Left lung (tissue), 10 donors: ENCODE results near the gene HCN4. TPM values are rescaled to one million over a fixed set of nuclear protein-coding genes. Genes with fewer than 3 reads are reported as not detected.

Source experiments
- ATAC-seq: fragments of 200-7000 bp; cut with Tn5 transposase; one replicate; pipeline ENCODE4 v1.9.1; 2020; ENCODE audit warnings: moderate library complexity
- DNase-seq, 4 donors: peaks; one replicate each; pipeline ENCODE4 v3.0.0-alpha.2; 2013 to 2020
- H3K27ac ChIP-seq, 2 donors: fragments of 200-600 bp; sonication (generic) in 1 of 2; one replicate each; pipeline versions ENCODE4 v1.5.0 to v1.8.0; 2020 to 2021
- H3K27me3 ChIP-seq, 2 donors: fragments of 200-600 bp; sonication (generic) in 1 of 2; one replicate each; pipeline versions ENCODE4 v1.5.0 to v1.8.0; 2020 to 2021
- H3K36me3 ChIP-seq, 2 donors: fragments of 200-600 bp; sonication (generic) in 1 of 2; one replicate each; pipeline versions ENCODE4 v1.5.0 to v1.8.0; 2020 to 2021
- H3K4me1 ChIP-seq, 2 donors: fragments of 200-600 bp; one replicate each; pipeline ENCODE4 v1.8.0; 2021
- H3K4me3 ChIP-seq, 2 donors: fragments of 200-600 bp; sonication (generic) in 1 of 2; one replicate each; pipeline versions ENCODE4 v1.5.0 to v1.8.0; 2020 to 2021; ENCODE audit warnings: mild to moderate bottlenecking in 1 of 2
- H3K9me3 ChIP-seq, 2 donors: fragments of 200-600 bp; sonication (generic) in 1 of 2; one replicate each; pipeline versions ENCODE4 v1.5.0 to v1.8.0; 2020 to 2021
- CTCF ChIP-seq, 2 donors: fragments of 200-600 bp; sonication (generic) in 1 of 2; IDR thresholded peaks; one replicate each; pipeline versions ENCODE4 v1.5.0 to v1.8.0; 2021; ENCODE audit warnings: antibody characterized with exemption in 2 of 2
- intact Hi-C, 2 donors: fragments of 100-400 bp; cut with DNase I; formaldehyde crosslinking; loops; one replicate each; pipeline versions ENCODE4 v1.11.2 to v1.14.2; 2022
- polyA plus RNA-seq, 6 donors: library from polyadenylated mRNA; unstranded; fragments of 120-200 nt; gene quantifications; one replicate each; pipeline ENCODE4 v1.2.1, GENCODE V29; 2013; ENCODE audit not compliant: insufficient read length in 6 of 6
- total RNA-seq, 2 donors: library from RNA; stranded (reverse); fragmentation: NEBNext Ultra II Directional; extraction: Animal tissue kit (Norgen Biotek cat#: 25700); gene quantifications; one replicate each; pipeline ENCODE4 v1.2.1, GENCODE V29; 2021
- donor health status: DM: no; HTN: yes; CAD: no.
- donor health status: DM: no; HTN: no; CAD: no.

HCN4 gene
- total and polyA plus RNA-seq, 8 donors, result 0.09 to 0.27 (median 0.18) TPM

GRCh38 chr15:73386886-73387506 is 18.2 kb upstream of the HCN4 start:
- H3K27ac ChIP-seq, result no peak overlapping the region

DNA sequence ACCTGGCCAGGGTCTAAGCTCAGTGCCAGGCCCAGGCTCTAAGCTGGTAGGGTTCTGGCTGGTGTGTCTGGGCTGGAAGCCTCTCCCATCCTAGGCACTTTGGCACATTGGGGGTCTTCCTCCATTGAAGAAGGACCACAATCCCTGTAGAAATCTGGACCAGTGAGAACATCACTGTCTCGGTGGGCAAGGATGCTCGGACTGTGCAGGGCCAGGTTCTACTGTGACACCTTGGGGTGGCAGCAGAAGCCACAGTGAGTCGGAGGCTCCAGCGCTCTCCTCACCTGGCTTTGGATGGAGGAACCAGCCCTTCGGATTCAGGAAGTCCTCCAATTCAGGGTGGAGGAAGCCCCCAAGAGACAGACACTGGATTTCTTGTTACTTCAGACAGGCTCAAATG is 17.5 kb upstream of the HCN4 start:
- no peak for ATAC-seq
- Histone ChIP-seq H3K36me3 (no peaks in the 10 kb centered on the region), H3K27me3 (peaks cover 0 to 51% of the 10 kb centered on the region in 2 donors), H3K4me3 (no peak overlapping the region), H3K4me1 (no peaks in the 10 kb centered on the region), H3K27ac (no peak overlapping the region), H3K9me3 (no peaks in the 10 kb centered on the region)
- DNase-seq, result no peak
- intact Hi-C loops, result no loop called here
- TF ChIP-seq CTCF (IDR thresholded peaks at IDR 0.05), result no peak

More at GRCh38 chr15:73386886-73387506, 18.2 kb upstream of the HCN4 start:
- H3K4me1 ChIP-seq, result no peaks in the 10 kb centered on the region
- ATAC-seq, result no peak
- no peak for DNase-seq
- no peaks in the 10 kb centered on the region for H3K9me3 ChIP-seq
- no peak overlapping the region for H3K4me3 ChIP-seq
- no peak for TF ChIP-seq CTCF (IDR thresholded peaks at IDR 0.05)
- H3K27me3 ChIP-seq, result peaks cover 0 to 44% of the 10 kb centered on the region in 2 donors
- no peaks in the 10 kb centered on the region for H3K36me3 ChIP-seq
- intact Hi-C loops, result no loop called here

- no peak overlapping the region for H3K27ac ChIP-seq
- H3K4me3 ChIP-seq, result no peak overlapping the region
- H3K4me1 ChIP-seq, result no peaks in the 10 kb centered on the region
- H3K9me3 ChIP-seq, result peaks cover 0 to 7% of the 10 kb centered on the region in 2 donors
- DNase-seq (no peak), ATAC-seq (no peak)
- peaks cover 0 to 62% of the 10 kb centered on the region in 2 donors for H3K27me3 ChIP-seq
- TF ChIP-seq CTCF (IDR thresholded peaks at IDR 0.05), result no peak
- H3K36me3 ChIP-seq, result no peaks in the 10 kb centered on the region
- intact Hi-C loops, result no loop called here
These were observed 16.4 kb upstream of the HCN4 start for GRCh38 chr15:73385205-73385604.

DNA sequence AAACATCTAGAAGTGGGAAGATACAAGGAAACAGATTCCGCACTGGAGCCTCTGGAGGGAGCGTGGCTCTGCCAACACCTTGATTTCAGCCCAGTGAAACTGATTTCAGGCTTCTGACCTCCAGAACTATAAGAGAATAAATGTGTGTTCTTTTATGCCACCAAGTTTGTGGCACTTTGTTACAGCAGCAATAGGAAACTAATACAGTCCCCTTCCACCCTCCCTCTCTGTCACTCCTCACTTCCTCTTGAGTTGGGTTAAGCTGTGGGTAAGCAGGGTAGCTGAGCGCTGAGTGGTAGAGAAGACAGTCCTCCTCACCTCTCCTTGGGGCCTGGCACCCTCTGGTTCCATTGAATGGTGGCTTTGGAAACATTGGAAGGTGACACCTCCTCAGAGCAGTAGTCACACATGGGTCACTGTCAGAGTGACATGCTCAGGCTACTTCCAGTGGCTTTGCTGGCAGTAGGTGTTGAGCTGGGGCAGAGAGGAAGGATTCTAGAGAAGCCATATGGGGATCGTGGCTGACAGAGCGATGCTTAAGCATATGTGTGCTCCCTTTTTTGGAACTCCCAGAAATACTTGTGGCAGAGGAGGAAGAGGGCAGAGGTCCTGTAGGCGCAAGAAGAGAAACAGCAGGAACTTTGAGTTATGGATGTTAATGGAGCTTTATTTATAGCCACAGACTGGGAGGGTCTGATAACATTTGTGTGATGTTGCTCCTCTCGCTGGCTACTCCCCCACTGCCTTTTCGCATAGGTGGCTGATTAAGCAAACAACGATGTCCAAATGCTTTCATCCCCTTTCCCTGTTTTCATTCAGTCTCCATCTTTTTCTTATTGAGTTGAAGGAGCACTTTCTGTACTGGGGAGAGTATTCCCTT is 14.8 kb upstream of the HCN4 start:
- no peaks in the 10 kb centered on the region for H3K36me3 ChIP-seq
- H3K27ac ChIP-seq, result no peak overlapping the region
- DNase-seq (no peak), ATAC-seq (no peak)
- H3K4me1 ChIP-seq, result no peaks in the 10 kb centered on the region
- no peak for TF ChIP-seq CTCF (IDR thresholded peaks at IDR 0.05)
- intact Hi-C loops, result no loop called here
- no peak overlapping the region for H3K4me3 ChIP-seq
- H3K27me3 ChIP-seq, result peaks cover 0 to 63% of the 10 kb centered on the region in 2 donors
- H3K9me3 ChIP-seq, result peaks cover 0 to 7% of the 10 kb centered on the region in 2 donors

- no peak for ATAC-seq
- TF ChIP-seq CTCF (IDR thresholded peaks at IDR 0.05), result no peak
- H3K27ac ChIP-seq, result no peak overlapping the region
- H3K27me3 ChIP-seq, result peaks cover 0 to 53% of the 10 kb centered on the region in 2 donors
- no peak for DNase-seq
- H3K9me3 ChIP-seq, result peaks cover 0 to 7% of the 10 kb centered on the region in 2 donors
- H3K36me3 ChIP-seq, result no peaks in the 10 kb centered on the region
- H3K4me3 ChIP-seq, result no peak overlapping the region
- intact Hi-C loops, result no loop called here
- no peaks in the 10 kb centered on the region for H3K4me1 ChIP-seq
These were observed 13.4 kb upstream of the HCN4 start for GRCh38 chr15:73382115-73382514.
